KOPT-K1 (cell line): ENCODE data around the gene CADPS.

Experiments used
- H3K27ac ChIP-seq: fragments of 200-600 bp; sonication (generic); 2 replicates; pipeline ENCODE4 v1.5.1; 2016; ENCODE audit warnings: antibody characterized with exemption, mild to moderate bottlenecking, low read depth, low read length; ENCODE audit not compliant: poor library complexity, severe bottlenecking
- H3K36me3 ChIP-seq: fragments of 200-600 bp; sonication (generic); 2 replicates; pipeline ENCODE4 v1.5.1; 2017; ENCODE audit warnings: antibody characterized with exemption, mild to moderate bottlenecking, low read length, moderate library complexity; ENCODE audit not compliant: insufficient read depth
- H3K9me3 ChIP-seq: fragments of 200-600 bp; sonication (generic); 2 replicates; pipeline ENCODE4 v1.5.1; 2017; ENCODE audit warnings: antibody characterized with exemption, low read length, mild to moderate bottlenecking; ENCODE audit not compliant: insufficient read depth, poor library complexity, severe bottlenecking

The CADPS gene

GRCh38 chr3:62718515-62719320 lies 156.5 kb downstream of the CADPS start:
- H3K27ac ChIP-seq, result no peak overlapping the region
- H3K36me3 ChIP-seq, result no peaks in the 10 kb centered on the region
- no peaks in the 10 kb centered on the region for H3K9me3 ChIP-seq

- no peaks in the 10 kb centered on the region for H3K36me3 ChIP-seq
- no peak overlapping the region for H3K27ac ChIP-seq
- H3K9me3 ChIP-seq, result no peaks in the 10 kb centered on the region
Observed at GRCh38 chr3:62718011-62718410, 157.2 kb downstream of the CADPS start.

GRCh38 chr3:62712746-62713145 lies 162.5 kb downstream of the CADPS start:
- Histone ChIP-seq H3K27ac (no peak overlapping the region), H3K9me3 (no peaks in the 10 kb centered on the region), H3K36me3 (no peaks in the 10 kb centered on the region)

GRCh38 chr3:62710751-62711150 lies 164.5 kb downstream of the CADPS start:
- Histone ChIP-seq H3K36me3 (no peaks in the 10 kb centered on the region), H3K27ac (no peak overlapping the region), H3K9me3 (no peaks in the 10 kb centered on the region)

GRCh38 chr3:62708638-62709373 lies 166.4 kb downstream of the CADPS start:
- Histone ChIP-seq H3K9me3 (no peaks in the 10 kb centered on the region), H3K36me3 (no peaks in the 10 kb centered on the region), H3K27ac (no peak overlapping the region)

DNA sequence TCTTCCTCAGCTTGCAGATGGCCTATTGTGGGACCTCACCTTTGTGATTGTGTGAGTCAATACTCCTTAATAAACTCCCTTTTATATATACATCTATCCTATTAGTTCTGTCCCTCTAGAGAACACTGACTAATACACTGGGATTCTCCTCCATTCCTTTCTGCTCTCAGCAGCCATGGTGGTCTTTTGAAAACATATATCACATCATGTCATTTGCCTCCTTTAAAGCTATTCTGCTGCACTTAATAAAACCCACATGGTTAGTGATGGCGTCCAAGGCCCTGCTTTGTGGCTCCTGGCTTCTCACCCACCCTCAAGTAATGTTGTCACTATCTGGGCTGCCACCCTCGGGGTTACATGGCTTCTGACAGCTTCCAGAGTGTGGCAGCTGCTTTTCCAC lies 169.5 kb downstream of the CADPS start:
- H3K27ac ChIP-seq, result no peak overlapping the region
- H3K9me3 ChIP-seq, result no peaks in the 10 kb centered on the region
- H3K36me3 ChIP-seq, result no peaks in the 10 kb centered on the region

- H3K9me3 ChIP-seq, result no peaks in the 10 kb centered on the region
- H3K36me3 ChIP-seq, result no peaks in the 10 kb centered on the region
- no peak overlapping the region for H3K27ac ChIP-seq
Observed at GRCh38 chr3:62703451-62704167, 171.6 kb downstream of the CADPS start.

DNA sequence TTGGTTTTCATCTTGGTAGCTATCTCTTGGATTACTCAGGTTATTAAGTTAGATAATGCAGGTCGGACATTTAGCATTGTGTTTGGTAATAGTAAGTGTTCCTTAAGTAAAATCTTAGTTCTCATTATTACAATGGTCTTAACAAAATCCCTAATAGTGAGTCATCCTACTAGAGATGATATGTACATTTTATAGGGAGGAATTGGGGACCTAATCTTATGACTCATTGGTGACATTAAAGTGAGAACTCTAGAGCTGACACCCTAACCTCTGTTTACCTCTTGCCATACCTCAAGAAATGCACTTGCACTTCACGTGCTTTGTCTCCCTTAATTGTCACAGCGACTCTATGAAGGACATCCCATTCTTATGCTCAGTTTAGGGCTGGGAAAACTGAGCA lies 174.9 kb downstream of the CADPS start:
- no peaks in the 10 kb centered on the region for H3K9me3 ChIP-seq
- no peaks in the 10 kb centered on the region for H3K36me3 ChIP-seq
- no peak overlapping the region for H3K27ac ChIP-seq

GRCh38 chr3:62699728-62700127 lies 175.5 kb downstream of the CADPS start:
- Histone ChIP-seq H3K36me3 (no peaks in the 10 kb centered on the region), H3K9me3 (no peaks in the 10 kb centered on the region), H3K27ac (no peak overlapping the region)

DNA sequence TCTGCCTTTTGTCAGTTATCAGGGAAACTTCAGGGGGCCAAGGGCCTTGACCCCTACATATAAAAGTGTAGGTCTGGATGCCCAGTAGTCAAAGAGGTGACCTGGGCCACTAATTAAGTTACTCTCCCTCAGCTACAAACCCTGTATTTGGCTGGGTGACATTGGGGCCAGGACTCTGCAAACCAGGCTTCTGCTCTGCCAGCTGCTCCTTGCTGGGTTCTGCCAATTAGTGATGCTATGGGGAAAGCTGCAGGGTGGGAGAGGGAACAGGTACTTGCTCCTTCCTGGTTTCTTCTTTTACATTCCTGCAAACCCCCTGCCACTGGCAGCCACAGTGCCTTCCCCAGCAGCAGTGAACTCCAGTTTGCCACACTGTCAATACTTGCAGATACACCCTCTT lies 179.2 kb downstream of the CADPS start:
- Histone ChIP-seq H3K9me3 (no peaks in the 10 kb centered on the region), H3K27ac (no peak overlapping the region), H3K36me3 (no peaks in the 10 kb centered on the region)

DNA sequence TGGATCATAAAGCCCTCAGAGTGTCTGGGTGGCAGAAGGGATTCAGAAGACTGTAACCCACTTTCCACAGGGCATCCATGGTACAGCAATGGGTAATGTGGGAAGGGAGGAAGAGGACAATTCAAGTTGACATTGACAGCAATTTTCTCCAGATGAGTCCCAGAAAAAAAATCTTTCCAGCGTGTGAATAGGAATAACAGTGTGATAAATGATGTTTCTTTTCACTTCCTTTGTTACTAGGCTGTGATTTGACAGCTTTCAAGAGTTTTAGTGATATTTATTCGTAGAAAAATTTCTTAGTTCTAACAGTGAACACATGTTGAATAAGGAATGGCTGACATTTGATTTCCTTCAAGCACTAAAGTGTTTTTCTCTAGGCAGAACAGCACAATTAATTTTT lies 186.4 kb downstream of the CADPS start:
- no peak overlapping the region for H3K27ac ChIP-seq
- no peaks in the 10 kb centered on the region for H3K36me3 ChIP-seq
- H3K9me3 ChIP-seq, result no peaks in the 10 kb centered on the region

- H3K27ac ChIP-seq, result no peak overlapping the region
- H3K36me3 ChIP-seq, result no peaks in the 10 kb centered on the region
- H3K9me3 ChIP-seq, result no peaks in the 10 kb centered on the region
Observed at GRCh38 chr3:62688050-62688449, 187.2 kb downstream of the CADPS start.

DNA sequence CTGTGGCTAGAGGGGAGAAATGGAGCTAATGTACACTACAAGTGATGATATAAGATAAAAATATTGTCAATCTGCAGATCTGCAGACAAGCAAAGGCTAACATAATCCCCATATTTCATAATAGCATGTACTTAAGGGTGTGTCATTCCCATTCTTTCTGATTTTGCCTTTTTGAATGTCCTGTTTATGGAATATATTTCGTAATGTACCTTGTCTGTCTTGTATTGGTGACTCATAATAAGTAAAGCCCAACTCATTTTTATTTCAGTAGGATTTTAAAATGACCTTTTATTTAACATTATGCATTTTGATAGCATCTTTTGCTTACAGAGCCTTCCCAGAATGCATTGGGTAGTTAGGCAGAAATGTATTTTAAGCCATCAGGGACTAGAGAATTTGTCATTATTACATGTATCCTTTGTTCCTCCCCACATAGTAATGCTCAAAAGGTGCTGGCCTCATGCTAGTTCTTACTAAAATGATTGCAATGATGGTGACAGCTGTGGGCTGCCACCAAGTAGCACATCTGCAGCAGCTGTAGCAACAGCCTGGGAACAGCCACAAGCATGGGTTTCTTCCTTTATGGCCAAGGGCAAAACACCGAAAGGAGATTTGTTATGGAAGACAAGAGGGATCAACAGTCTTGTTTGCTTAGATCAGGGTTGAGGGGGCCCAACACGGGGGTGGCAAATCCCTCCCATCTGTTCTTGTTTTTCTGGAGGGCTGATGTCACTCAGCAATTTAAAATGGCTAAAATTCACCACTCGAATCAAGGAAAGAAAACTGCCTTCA lies 188.5 kb downstream of the CADPS start:
- H3K36me3 ChIP-seq, result no peaks in the 10 kb centered on the region
- no peak overlapping the region for H3K27ac ChIP-seq

GRCh38 chr3:62682826-62683225 lies 192.4 kb downstream of the CADPS start:
- H3K27ac ChIP-seq, result no peak overlapping the region
- no peaks in the 10 kb centered on the region for H3K9me3 ChIP-seq
- no peaks in the 10 kb centered on the region for H3K36me3 ChIP-seq

More for the DNA sequence above, 188.5 kb downstream of the CADPS start:
- no peaks in the 10 kb centered on the region for H3K9me3 ChIP-seq

GRCh38 chr3:62679988-62680387 lies 195.2 kb downstream of the CADPS start:
- no peaks in the 10 kb centered on the region for H3K36me3 ChIP-seq
- no peaks in the 10 kb centered on the region for H3K9me3 ChIP-seq
- no peak overlapping the region for H3K27ac ChIP-seq
